CD14-positive monocyte (primary cell): Measurements from ENCODE around the gene NCOR2. TPM values are rescaled to one million over a fixed set of nuclear protein-coding genes. Genes with fewer than 3 reads are reported as not detected.

Experiments
- DNase-seq, 3 donors: peaks; one replicate each; pipeline ENCODE4 v3.0.0-alpha.2; 2011 to 2022
- H2AFZ ChIP-seq: 2 replicates; pipeline ENCODE4 v1.6.0; 2012; ENCODE audit warnings: mild to moderate bottlenecking, low read depth, low read length, inconsistent platforms; ENCODE audit not compliant: insufficient read depth, poor library complexity, severe bottlenecking
- H3K27ac ChIP-seq, 2 donors: 1 replicate in 1 of 2; 2 replicates in 1 of 2; pipeline ENCODE4 v1.5.1; 2012 to 2013; ENCODE audit warnings: low read length in 2 of 2, control low read depth in 1 of 2, inconsistent platforms in 1 of 2, low read depth in 1 of 2, mild to moderate bottlenecking in 1 of 2
- H3K27me3 ChIP-seq, 2 donors: one replicate each; pipeline versions ENCODE4 v1.6.0 to v1.6.1; 2011 to 2013; ENCODE audit warnings: low read length in 2 of 2; ENCODE audit not compliant: control insufficient read depth in 2 of 2, insufficient read depth in 2 of 2
- H3K36me3 ChIP-seq, 2 donors: replicated peaks in 1 of 2; 1 replicate in 1 of 2; 2 replicates in 1 of 2; pipeline versions ENCODE4 v1.5.1 to v1.6.1; 2012 to 2013; ENCODE audit warnings: low read length in 2 of 2, control low read depth in 1 of 2, inconsistent platforms in 1 of 2, mild to moderate bottlenecking in 1 of 2; ENCODE audit not compliant: insufficient read depth in 2 of 2, control insufficient read depth in 1 of 2
- H3K4me1 ChIP-seq, 2 donors: 1 replicate in 1 of 2; 2 replicates in 1 of 2; pipeline versions ENCODE4 v1.5.1 to v1.6.1; 2012 to 2013; ENCODE audit warnings: low read length in 2 of 2, control low read depth in 1 of 2, inconsistent platforms in 1 of 2, mild to moderate bottlenecking in 1 of 2, moderate library complexity in 1 of 2; ENCODE audit not compliant: insufficient read depth in 2 of 2, control insufficient read depth in 1 of 2
- H3K4me2 ChIP-seq: replicated peaks from 2 replicates; pipeline ENCODE3; 2012; ENCODE audit warnings: low read length, moderate library complexity, mild to moderate bottlenecking; ENCODE audit not compliant: poor library complexity, severe bottlenecking; ENCODE audit errors: extremely low read depth
- H3K4me3 ChIP-seq, 3 experiments: fragments of 200-600 bp in 1 of 3; sonication (generic) in 1 of 3; replicated peaks in 1 of 3; 1 replicate in 2 of 3; 2 replicates in 1 of 3; pipeline ENCODE4 v1.5.1; 2011 to 2013; ENCODE audit warnings: low read length in 3 of 3, mild to moderate bottlenecking in 3 of 3, control low read depth in 2 of 3, low read depth in 2 of 3, inconsistent platforms in 1 of 3, moderate library complexity in 1 of 3
- H3K79me2 ChIP-seq: 2 replicates; pipeline ENCODE4 v1.6.0; 2012; ENCODE audit warnings: mild to moderate bottlenecking, control low read depth, inconsistent platforms, low read length, moderate library complexity; ENCODE audit not compliant: insufficient read depth
- H3K9ac ChIP-seq: 2 replicates; pipeline ENCODE4 v1.6.0; 2017; ENCODE audit warnings: low read length, mild to moderate bottlenecking; ENCODE audit not compliant: insufficient read depth, poor library complexity, severe bottlenecking
- H3K9me3 ChIP-seq, 2 donors: replicated peaks in 1 of 2; 1 replicate in 1 of 2; 2 replicates in 1 of 2; pipeline versions ENCODE4 v1.5.1 to v1.6.1; 2012 to 2013; ENCODE audit warnings: low read length in 2 of 2, control low read depth in 1 of 2; ENCODE audit not compliant: control insufficient read depth in 1 of 2, insufficient read depth in 1 of 2
- H4K20me1 ChIP-seq: 2 replicates; pipeline ENCODE4 v1.6.0; 2012; ENCODE audit warnings: mild to moderate bottlenecking, low read length, control low read depth, moderate library complexity; ENCODE audit not compliant: insufficient read depth
- H3K27ac Mint-ChIP-seq, 7 donors: one replicate each; pipeline ENCODE4 v1.8.0; 2020; ENCODE audit warnings: mild to moderate bottlenecking in 7 of 7, mixed read lengths in 7 of 7, moderate library complexity in 6 of 7, inconsistent platforms in 2 of 7
- H3K27me3 Mint-ChIP-seq, 3 donors: one replicate each; pipeline ENCODE4 v1.8.0; 2021 to 2022; ENCODE audit warnings: low read depth in 3 of 3, mild to moderate bottlenecking in 3 of 3, mixed read lengths in 3 of 3, moderate library complexity in 3 of 3, inconsistent platforms in 1 of 3
- H3K36me3 Mint-ChIP-seq, 2 donors: one replicate each; pipeline ENCODE4 v1.8.0; 2020; ENCODE audit warnings: mixed read lengths in 2 of 2, inconsistent platforms in 1 of 2, mild to moderate bottlenecking in 1 of 2
- H3K4me1 Mint-ChIP-seq: one replicate; pipeline ENCODE4 v1.8.0; 2020; ENCODE audit warnings: mild to moderate bottlenecking, mixed read lengths
- H3K4me3 Mint-ChIP-seq, 2 donors: one replicate each; pipeline ENCODE4 v1.8.0; 2020; ENCODE audit warnings: mild to moderate bottlenecking in 2 of 2, mixed read lengths in 2 of 2, moderate library complexity in 1 of 2
- H3K9me3 Mint-ChIP-seq, 7 donors: one replicate each; pipeline ENCODE4 v1.8.0; 2020 to 2022; ENCODE audit warnings: mixed read lengths in 7 of 7, mild to moderate bottlenecking in 6 of 7, moderate library complexity in 6 of 7, inconsistent platforms in 2 of 7
- WGBS: methylation state at CpG from one replicate; pipeline ENCODE4 v1.1.5; 2013; ENCODE audit warnings: missing lambda C conversion rate; ENCODE audit not compliant: insufficient coverage; 5-methylcytosine and 5-hydroxymethylcytosine counted together
- intact Hi-C, 2 donors: fragments of 100-400 bp; cut with micrococcal nuclease; formaldehyde crosslinking; loops; one replicate each; pipeline versions ENCODE4 v1.15.0 to v1.15.1; 2023
- polyA plus RNA-seq, 3 donors: library from polyadenylated mRNA; depleted of rRNA in 1 of 3; unstranded in 2 of 3; stranded (reverse) in 1 of 3; fragments of 300-500 nt in 2 of 3; fragments of >200 nt in 1 of 3; fragmentation: Illumina TruSeq in 2 of 3; gene quantifications; 1 replicate in 2 of 3; 2 replicates in 1 of 3; pipeline ENCODE4 v1.2.3, GENCODE V29; 2012 to 2021
- TF ChIP-seq, protein P1 (sequence below): fragments of 200-600 bp; IDR thresholded peaks from one replicate; pipeline ENCODE4 v1.8.0; 2022; ENCODE audit warnings: antibody characterized with exemption, mild to moderate bottlenecking

Gene NCOR2
- polyA plus RNA-seq, 3 donors, result 4.7 to 46.8 (median 5.5) TPM

DNA sequence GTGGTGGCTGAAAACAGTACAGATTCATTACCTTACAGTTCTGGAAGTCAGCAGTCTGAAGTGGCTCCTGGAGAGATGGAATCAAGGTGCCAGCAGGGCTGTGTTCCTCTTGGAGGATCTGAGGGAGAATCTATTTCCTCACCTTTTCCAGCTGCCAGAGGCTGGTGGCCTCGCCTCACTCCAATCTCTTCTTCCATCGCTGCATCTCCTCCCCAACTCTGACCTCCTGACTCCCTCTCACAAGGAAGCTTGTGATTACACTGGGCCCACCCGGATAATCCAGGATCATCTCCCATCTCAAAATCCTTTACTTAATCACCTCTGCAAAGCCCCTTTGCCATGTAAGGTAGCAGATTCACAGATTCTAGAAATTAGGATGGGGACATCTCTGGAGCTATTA lies 11.4 kb upstream of the NCOR2 start:
- H2AFZ ChIP-seq, result no peak overlapping the region
- peaks cover 0 to 14% (median 9%) of the 10 kb centered on the region in 7 donors for H3K9me3 Mint-ChIP-seq
- intact Hi-C loops, result no loop called here
- H3K4me1 ChIP-seq, result peaks cover 21 to 25% of the 10 kb centered on the region in 2 donors
- H3K79me2 ChIP-seq, result no peaks in the 10 kb centered on the region
- peak overlapping the region in 1 of 2 donors; percentile 30 for H3K4me3 Mint-ChIP-seq
- H3K4me3 ChIP-seq, result no peak overlapping the region
- peak overlapping the region in 3 of 7 donors; percentile 20 to 54 (median 27) for H3K27ac Mint-ChIP-seq
- H3K4me1 Mint-ChIP-seq, result peaks cover 28% of the 10 kb centered on the region
- H3K9ac ChIP-seq, result no peak overlapping the region
- H3K36me3 Mint-ChIP-seq, result peaks cover 0 to 2% of the 10 kb centered on the region in 2 donors
- peaks cover 0 to 9% of the 10 kb centered on the region in 2 donors for H3K9me3 ChIP-seq
- H3K27me3 Mint-ChIP-seq, result peaks cover 0 to 7% (median 3%) of the 10 kb centered on the region in 3 donors
- H3K36me3 ChIP-seq, result no peaks in the 10 kb centered on the region
- H4K20me1 ChIP-seq, result no peaks in the 10 kb centered on the region
- DNase-seq, result no peak
- WGBS, result no CpG with 5 or more reads among the region's 3 CpGs
- H3K4me2 ChIP-seq, result no peak overlapping the region
- TF ChIP-seq, protein P1, sequence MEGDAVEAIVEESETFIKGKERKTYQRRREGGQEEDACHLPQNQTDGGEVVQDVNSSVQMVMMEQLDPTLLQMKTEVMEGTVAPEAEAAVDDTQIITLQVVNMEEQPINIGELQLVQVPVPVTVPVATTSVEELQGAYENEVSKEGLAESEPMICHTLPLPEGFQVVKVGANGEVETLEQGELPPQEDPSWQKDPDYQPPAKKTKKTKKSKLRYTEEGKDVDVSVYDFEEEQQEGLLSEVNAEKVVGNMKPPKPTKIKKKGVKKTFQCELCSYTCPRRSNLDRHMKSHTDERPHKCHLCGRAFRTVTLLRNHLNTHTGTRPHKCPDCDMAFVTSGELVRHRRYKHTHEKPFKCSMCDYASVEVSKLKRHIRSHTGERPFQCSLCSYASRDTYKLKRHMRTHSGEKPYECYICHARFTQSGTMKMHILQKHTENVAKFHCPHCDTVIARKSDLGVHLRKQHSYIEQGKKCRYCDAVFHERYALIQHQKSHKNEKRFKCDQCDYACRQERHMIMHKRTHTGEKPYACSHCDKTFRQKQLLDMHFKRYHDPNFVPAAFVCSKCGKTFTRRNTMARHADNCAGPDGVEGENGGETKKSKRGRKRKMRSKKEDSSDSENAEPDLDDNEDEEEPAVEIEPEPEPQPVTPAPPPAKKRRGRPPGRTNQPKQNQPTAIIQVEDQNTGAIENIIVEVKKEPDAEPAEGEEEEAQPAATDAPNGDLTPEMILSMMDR, result no peak
- no peak overlapping the region for H3K27ac ChIP-seq
- H3K27me3 ChIP-seq, result no peaks in the 10 kb centered on the region

- intact Hi-C loops, result no loop called here
- H3K79me2 ChIP-seq, result no peaks in the 10 kb centered on the region
- no peaks in the 10 kb centered on the region for H3K27me3 ChIP-seq
- TF ChIP-seq, protein P1, result no peak
- Mint-ChIP-seq H3K4me3 (no peak overlapping the region), H3K9me3 (peaks cover 0 to 11% (median 9%) of the 10 kb centered on the region in 7 donors), H3K36me3 (peaks cover 0 to 2% of the 10 kb centered on the region in 2 donors), H3K27me3 (peaks cover 0 to 7% (median 3%) of the 10 kb centered on the region in 3 donors), H3K4me1 (peaks cover 32% of the 10 kb centered on the region), H3K27ac (peak overlapping the region in 1 of 7 donors; percentile 27)
- 92% methylated on average over 4 of the region's 8 CpGs for WGBS
- no peak overlapping the region for H3K9ac ChIP-seq
- no peak overlapping the region for H3K27ac ChIP-seq
- H2AFZ ChIP-seq, result no peak overlapping the region
- peaks cover 25 to 29% of the 10 kb centered on the region in 2 donors for H3K4me1 ChIP-seq
- H3K4me2 ChIP-seq, result no peak overlapping the region
- no peak for DNase-seq
- H4K20me1 ChIP-seq, result no peaks in the 10 kb centered on the region
- no peak overlapping the region for H3K4me3 ChIP-seq
- H3K36me3 ChIP-seq, result no peaks in the 10 kb centered on the region
- peaks cover 0 to 9% of the 10 kb centered on the region in 2 donors for H3K9me3 ChIP-seq
Observed at GRCh38 chr12:124578445-124578844, 11.0 kb upstream of the NCOR2 start.
